HG02798 (cell line): ENCODE results near the gene ST8SIA4.

Experiments
- ATAC-seq: cut with Tn5 transposase; IDR thresholded peaks from one replicate; pipeline ENCODE4 v1.9.1; 2021; ENCODE audit warnings: mild to moderate bottlenecking; ENCODE audit not compliant: unreplicated experiment, poor library complexity

The ST8SIA4 gene, protein sequence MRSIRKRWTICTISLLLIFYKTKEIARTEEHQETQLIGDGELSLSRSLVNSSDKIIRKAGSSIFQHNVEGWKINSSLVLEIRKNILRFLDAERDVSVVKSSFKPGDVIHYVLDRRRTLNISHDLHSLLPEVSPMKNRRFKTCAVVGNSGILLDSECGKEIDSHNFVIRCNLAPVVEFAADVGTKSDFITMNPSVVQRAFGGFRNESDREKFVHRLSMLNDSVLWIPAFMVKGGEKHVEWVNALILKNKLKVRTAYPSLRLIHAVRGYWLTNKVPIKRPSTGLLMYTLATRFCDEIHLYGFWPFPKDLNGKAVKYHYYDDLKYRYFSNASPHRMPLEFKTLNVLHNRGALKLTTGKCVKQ

DNA sequence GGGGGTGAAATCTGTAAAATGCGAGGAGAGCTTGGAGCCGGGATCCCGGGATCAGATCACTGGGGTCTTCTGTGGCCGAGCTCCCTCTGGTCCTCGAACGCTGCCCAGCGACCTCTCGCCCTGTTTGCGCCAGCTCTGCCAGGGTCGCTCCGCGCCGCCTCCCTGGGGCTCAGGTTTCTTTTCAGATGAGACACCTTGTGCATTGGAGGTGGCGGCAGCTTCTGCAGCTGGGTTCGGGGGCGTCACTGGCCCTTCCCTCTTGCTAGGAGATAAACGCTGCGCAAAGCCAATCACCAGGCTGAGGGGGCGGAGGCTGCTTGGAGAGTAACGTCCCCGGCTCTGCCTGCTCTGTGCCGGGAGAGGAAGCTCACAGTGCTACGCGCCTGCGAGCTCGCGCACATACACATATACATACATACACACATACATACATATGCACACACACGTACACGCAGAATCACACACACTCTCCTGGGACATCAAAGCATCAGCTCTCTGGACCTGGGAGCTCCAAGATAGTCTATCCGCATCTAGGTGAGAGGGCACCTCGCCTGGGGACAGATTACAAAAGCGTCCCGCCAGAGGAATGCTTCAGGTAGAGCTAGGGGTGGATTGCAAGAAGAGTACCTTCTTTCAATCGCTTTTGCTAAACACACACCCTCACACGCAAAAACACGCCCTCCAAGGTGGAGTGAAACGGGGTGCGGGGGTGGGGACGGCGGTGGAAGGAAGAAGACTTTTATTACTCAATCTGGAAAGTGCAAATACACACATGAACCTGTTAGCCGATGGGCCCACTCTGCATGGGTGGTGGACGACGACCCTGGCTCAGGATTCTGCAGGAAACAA lies at the start of gene ST8SIA4:
Gene ST8SIA4 (minus strand): TSS at position 244 of the 849 bp plus-strand sequence. CDS start 327 bp downstream, outside the sequence.
- peak; percentile 79 for ATAC-seq

DNA sequence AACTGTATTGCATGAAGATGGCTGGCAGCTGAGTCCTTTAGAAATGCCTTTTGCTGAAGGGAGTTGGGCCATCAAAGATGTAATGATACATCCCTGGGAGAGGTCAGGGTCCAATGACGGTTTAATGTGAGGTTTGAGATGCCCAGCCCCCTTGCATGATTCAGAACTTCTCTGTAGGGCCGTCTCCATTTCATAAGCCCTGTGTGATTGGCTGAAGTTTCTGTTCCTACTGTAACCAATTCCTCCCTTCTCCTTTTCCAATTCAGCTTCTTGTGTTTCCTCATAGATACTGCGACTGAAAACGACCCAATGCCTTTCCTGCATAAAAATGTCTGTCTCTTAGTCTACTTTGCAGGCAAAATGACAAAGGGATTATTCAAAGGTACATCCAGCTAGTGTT lies 47.9 kb upstream of the ST8SIA4 start:
- no peak for ATAC-seq

DNA sequence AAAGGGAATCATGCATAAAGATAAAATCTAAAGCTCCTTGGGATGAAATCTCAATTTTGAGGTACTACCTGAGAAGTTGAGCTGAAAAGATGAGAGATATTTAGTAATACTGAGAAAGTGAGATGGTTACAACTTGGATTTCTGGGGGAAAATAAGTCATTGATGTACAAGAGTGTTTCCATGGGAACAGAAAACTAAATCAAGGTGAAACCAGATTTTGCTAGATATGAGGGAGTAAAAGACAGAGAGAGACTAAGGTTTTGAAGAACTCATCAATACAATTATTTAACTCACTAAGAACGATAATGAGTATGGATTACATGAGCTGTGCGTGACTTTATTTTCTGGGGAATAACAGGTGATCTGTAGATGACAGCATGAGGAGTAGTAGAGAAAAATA lies 10.2 kb upstream of the ST8SIA4 start:
- no peak for ATAC-seq

DNA sequence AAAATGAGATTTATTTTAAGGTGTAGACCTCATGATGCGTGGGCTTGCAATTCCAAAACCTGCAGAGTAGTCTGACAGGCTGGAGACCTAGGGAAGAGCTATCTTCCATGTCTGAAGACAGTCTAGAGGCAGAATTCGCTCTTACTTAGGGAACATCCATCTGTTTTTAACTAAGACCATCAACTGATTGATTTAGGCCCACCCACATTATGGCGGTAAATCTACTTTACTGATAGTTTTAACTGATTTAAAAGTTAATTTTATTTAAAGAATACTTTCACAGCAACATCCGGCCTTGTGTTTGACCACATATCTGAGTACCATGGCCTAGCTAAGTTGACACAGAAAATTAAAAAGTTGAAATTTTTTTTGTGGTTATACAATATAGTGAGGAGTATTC lies 6.0 kb upstream of the ST8SIA4 start:
- no peak for ATAC-seq

DNA sequence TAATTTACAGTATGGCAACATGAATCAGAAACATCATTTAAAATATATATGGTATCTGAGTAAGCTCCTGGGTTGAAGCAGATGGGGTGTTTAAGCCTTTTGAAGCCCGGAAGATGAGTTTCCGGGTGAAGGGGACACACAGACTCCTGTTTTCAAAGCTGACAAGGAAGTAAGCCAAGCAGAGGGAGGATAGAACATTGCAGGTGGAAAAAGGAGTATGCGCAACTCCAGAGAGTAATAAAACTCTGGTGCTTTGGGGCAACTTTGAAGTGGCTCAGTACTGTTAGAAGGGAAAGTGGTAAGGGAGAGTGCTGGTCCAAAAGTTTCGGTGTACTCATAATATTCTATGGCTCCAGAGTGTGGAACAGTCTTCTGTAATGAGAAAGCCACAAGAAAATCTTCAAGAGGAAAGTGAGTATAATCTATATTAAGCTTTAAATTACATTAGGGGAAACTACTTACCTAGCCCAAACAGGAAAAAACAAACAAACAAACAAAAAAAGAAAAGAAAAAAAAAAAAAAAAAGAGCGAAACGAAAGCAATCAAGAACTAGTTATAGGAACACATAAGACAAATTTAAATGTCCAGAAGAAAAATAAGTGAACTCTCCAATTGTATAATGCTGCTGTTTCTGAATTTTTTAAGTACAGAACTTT lies 2.3 kb upstream of the ST8SIA4 start:
- ATAC-seq: no peak

DNA sequence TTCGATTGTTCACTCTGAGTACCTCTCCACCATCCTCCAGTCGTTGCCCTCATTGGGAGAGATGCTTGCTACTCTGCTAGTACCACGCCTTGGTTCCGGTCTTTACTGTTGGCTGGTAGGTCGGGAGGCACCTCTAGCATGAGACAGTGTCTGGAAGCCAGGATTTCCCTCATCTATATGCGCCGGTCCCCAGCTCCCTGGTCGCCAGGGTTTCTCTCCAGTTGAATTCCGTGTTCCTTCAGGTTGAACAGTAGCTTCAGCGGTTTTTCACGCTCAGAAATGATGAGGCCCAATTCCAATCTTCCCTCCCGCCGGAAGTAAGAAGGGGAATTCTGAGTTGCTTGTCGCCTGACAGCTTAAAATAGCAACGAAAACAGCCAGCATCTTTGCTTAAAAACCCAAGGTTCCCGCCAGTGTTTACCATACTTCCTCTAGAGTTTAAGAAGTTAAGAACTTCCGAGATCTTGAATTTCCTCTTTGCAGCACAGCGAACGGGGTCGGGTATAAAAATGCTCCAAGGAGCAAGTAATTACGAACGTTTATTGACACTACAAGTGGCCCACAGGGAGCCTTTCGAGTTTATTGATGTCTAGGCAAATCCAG lies 1.3 kb upstream of the ST8SIA4 start:
- ATAC-seq: peak; percentile 24

DNA sequence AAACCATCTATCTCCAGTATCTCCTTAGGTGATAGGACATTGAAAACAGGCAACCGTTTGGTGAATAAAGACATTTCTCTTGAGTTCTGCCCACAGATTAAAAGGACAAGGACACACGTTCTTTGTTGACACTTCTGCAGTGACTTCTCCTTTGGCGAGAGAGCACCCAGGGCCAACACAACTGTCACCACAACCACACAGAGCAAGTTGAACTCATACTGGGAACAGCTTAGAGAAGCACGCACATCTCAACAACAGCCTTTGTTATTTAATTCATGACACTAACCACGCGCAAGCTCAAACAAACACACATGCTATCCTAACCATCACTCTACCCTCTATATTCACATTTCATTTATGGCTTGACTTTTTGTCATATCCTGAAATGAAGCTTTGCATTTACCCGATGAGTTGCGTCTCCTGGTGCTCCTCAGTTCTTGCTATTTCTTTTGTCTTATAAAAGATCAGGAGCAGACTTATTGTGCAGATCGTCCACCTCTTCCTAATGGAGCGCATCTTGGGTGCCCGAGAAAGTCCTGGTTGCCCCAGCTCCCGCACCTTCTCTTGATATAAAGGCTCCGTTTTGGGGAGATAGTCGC lies 543 bp downstream of the ST8SIA4 start:
- ATAC-seq: no peak

DNA sequence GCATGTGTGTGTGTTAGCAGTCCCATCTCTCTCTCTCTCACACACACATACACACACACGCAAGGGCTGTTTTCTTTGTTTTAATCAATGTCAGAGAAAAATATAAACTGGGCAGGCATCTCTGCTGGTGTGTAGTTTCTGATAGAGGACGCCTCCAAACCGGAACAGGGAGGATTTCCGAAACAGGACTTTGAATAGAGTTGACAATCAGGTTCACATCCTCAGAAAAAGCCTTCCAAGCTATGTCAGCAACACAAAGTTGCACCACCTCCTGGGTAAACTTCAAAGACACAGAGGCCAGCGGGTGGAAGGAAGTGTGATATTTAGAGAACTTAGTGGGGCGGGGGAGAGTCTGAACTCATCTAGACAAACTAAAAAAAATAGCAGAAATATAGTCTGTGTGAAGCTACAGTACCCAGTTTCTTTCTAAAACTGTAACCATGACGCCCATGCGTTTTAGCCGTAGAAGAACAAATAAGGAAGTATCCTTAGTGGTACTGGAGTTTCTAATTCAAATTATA lies 1.2 kb downstream of the ST8SIA4 start:
- peak; percentile 4 for ATAC-seq

DNA sequence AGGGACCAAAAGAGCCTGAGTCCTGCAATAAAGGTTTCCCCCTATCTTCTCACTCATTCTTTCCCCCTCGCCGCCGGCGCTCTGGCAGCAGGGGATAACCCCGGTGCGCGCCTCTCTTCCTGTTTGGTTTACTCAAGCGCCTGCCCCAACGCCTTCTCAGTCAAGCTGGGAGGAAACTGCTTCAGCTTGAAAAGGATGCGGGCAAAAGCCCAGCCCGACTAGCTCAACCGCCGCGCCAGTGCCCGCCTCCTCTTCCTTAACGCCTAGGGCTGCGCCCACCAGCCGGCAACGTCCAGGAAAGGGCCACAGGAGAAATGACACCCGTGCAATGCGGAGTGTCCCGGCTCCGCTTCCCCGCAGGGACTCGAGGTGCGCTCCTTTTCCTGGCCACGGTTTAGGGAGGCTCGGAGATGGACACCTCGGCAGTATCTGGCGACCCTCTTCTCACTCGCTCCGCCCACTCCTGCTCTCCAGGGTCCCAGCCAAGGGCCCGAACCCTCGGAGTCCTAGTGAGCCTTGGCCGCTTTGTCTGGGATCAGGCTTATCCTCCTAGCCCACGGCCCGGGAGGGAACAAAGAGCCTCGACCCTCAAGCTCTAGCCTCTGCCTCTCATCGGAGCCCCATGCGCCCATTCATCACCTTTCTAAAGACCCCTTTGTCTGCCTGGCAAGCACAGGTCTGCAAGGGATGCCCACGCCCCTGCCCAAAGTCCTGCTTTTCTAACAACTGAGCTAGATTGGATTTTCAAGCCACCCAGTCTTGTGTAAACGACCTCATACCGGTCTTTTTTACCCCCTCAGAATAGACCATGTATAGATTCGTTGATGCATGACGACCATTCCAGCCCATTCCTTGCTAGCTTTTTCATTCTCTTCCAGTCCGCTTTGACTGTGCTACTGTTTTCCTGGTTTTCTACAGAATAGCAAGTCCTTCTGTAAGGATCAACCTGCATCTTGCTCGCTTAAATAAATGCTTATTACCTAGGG lies 2.0 kb downstream of the ST8SIA4 start:
- peak; percentile 41 for ATAC-seq

DNA sequence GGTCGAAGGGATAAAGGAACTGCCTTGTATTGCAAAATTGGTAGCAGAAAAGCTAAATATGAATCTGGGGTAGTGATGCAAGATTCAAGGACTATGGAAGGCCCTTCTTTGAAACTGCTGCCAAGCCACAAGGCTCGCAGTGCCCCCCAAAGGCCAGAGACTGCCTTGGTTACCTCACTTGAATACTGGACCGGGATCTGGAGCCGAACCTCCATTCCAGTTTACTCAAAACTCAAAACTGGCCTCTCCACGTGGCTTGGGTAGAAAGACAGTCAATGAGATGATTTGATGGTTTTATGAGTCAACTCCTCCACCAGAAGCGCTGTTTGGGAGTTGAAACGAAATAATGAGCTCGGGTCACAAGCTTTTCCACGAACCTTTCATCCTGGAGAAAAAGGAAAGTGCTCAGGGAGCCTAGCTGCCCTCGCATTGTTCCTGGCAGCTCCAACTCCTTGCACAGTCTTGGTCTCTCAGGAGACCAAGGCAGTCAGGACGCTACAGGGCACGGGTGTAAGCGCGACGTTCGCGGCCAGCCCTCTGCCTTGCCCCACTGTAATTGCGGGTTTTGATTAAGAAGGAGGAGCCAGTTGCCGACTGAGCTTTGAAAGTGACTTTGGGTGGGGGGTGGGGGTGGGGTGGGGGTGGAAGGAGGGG lies 2.8 kb downstream of the ST8SIA4 start:
- ATAC-seq: peak; percentile 10

DNA sequence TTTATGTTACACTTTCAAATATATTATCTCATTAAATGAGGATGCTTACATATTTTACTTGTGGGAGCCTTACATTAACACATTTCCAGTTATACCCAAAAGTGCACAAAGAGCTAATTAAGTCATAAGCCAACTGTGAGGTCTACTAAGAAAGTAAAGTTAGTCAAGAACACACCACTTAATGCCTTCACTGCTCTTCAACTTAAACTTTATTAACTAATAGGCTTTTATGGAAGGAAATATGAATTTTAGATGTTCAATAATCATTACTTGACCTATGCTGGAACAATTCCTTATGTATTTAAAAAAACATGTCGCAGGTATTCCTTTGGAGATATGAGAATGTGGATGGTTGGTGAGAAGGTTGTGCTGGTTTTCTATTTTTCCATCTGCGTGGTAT lies 3.4 kb downstream of the ST8SIA4 start:
- ATAC-seq: no peak

DNA sequence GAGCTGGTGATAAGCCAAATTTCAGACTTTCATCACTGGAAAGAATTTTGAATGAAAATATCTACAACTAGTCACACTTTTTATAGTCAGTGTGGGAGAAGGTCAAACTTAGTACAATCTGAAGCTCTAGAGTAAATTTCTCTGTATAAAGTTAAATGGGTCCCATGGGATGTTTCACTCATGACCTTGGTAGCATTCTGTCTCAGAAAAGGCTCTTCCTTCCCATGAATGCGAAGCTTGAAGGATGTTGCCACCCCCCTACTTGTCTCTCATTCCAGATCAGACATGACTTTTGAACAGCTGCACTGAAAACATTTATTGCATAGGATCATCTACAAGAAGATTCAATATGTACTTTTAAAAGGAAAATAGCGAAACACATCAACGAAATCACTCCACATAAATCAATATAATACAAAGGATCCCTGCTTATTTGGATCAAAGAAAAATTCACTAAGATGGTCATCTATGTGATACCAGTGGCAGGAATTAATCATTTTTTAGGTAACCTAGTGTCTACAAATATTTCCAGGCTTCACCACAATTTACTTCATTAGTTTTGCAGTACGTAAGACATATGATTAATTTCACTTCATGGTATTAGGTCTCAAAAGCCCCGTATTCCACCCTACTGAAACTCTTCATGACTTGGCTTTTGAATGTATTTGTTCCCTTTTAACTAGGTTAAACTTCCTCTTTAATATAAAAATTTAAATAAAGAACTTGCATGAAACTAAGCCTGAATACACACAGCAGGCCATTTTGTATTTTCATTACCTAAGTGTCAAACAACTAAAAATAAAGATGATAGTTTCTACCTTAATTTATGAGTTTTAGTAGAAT lies 4.4 kb downstream of the ST8SIA4 start:
- ATAC-seq: no peak

DNA sequence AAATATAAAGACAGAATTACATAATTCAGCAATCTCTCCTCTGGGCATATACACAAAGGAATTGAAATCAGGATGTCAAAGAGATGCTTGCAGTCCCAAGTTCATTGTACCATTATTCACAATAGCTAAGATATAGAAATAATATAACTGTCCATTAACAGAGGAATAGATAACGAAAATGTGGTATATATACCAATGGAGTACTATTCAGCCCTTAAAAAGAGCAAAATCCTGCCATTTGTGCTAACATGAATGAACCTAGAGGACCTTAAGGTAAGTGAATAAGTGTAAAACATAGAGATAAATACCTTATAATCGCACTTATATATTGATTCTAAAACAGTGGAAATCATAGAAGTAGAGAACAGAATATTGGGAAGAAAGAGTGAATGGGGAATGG lies 7.0 kb downstream of the ST8SIA4 start:
- no peak for ATAC-seq

DNA sequence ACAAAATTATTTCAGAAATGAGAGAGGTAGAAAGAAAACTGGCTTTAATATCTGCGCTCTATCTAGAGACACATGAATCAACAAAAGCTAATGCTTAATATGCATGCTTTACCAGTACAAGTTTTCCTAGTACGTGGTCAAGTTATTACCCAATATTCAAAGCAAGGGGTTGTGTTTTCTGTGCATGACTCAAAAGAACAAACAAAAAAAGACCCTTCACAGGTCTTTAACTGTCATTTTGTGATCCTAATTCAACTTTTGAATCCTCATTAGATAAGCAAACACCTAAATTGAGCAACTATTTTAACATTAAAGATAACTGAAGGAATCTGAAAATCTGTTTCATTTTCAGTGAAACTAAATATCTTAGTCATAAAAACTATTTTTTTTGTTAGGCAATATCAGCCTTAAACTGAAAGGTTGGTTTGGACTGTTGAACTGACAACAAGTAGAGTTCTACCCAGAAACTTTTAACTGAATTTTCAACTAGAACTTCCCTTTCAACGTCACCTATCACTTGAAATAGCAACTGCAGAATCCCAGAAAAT lies 12.5 kb downstream of the ST8SIA4 start:
- ATAC-seq: peak; percentile 73

DNA sequence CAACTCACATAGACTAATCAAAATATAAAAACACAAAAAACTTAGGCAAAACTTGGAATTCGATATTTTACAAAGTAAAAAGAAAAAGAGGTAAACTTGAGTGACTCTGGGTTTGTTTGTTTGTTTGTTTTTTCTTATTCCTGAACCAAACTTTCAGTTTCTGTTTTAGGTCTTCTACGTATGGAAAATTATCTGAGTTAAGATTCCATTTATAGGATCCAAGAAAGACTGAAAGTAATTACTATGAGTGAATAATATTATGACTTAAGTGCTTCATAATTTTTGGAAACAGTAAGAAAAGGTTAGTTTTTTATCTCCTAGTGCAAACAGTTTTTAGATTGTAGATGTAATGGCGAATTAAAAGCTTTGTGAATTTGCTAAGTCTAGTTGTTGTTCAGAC lies 13.2 kb downstream of the ST8SIA4 start:
- ATAC-seq: no peak

DNA sequence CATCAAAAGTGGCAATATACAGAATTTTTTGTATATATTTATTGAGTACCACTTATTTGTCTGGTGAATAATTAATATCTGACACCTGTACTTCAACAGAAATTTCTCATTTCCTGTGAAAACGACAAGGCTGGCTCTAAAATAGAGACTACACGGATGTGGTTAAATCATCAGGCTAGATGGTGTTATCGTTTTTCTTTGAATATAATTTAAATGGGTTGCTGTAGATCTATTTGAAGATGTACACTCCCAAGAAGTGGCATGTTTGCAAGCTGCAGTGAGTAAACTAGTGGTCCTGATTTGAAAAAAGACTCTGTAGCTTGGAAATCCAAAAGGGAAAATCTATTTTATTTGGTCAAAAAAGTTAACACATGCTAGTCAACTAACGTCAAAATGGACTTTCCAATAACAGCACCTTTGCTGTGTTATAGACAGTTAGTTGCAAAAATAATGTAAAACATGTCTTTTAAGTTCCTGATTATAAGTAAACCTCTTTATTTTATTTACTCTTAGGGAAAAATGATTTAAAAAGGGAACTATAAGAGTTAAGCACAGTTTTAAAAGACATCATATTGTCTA lies 13.8 kb downstream of the ST8SIA4 start:
- ATAC-seq: peak; percentile 66

DNA sequence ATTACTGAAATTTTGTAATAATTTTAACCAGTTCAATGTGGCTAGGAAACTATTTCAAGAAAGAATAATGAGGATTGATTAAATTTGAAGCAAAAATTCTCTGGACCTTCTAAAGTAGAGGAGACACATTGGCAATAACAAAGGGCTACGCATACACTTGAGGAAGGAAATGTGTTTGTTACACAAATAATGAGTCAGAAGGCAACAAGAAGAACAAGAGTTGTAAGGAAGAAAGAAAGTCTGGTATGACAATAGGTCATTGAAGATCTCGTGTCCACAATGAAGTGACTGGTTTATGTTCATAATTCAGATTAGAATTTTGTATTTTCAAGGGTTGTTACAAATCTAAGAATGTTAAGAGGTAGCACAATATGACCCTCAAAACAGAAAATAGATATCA lies 25.8 kb downstream of the ST8SIA4 start:
- ATAC-seq: no peak
